Skin epidermis (tissue), 12 donors: Measurements from ENCODE around the gene TAGLN.

ENCODE experiments used
- H3K27ac ChIP-seq, 21 experiments: fragments of 200-600 bp; sonication (generic) in 11 of 21; one replicate each; pipeline ENCODE4 v1.5.0; 2020; ENCODE audit warnings: mild to moderate bottlenecking in 3 of 21, inconsistent platforms in 2 of 21, moderate library complexity in 2 of 21
- H3K4me3 ChIP-seq, 7 experiments: fragments of 200-600 bp; sonication (generic) in 2 of 7; one replicate each; pipeline ENCODE4 v1.5.0; 2020; ENCODE audit warnings: inconsistent platforms in 2 of 7, mild to moderate bottlenecking in 2 of 7, moderate library complexity in 1 of 7

TAGLN gene

GRCh38 chr11:117256573-117256972 is 57.4 kb downstream of the TAGLN start:
- H3K27ac ChIP-seq, result no peak overlapping the region
- H3K4me3 ChIP-seq, result no peak overlapping the region
